NCI-H460 (cell line): ENCODE results near the gene RAI14. TPM values are rescaled to one million over a fixed set of nuclear protein-coding genes. Genes with fewer than 3 reads are reported as not detected.

Experiments used
- DNase-seq: peaks from one replicate; pipeline ENCODE4 v3.0.0-alpha.2; 2016; ENCODE audit warnings: low read depth; ENCODE audit errors: extremely low read depth
- total RNA-seq: library from RNA; depleted of rRNA; stranded (reverse); fragments of >200 nt; shearing (Covaris generic); gene quantifications from 2 replicates; pipeline ENCODE4 v1.2.3, GENCODE V29; 2014

RAI14 gene
- total RNA-seq, 1 experiment from 2014 or later, result 15.9 TPM

- DNase-seq, result no peak
Measured at GRCh38 chr5:34639852-34640626, 16.1 kb upstream of the RAI14 start.

GRCh38 chr5:34648039-34648839, 7.9 kb upstream of the RAI14 start:
- no peak for DNase-seq

- DNase-seq, result no peak
Measured at GRCh38 chr5:34648840-34649158, 7.3 kb upstream of the RAI14 start.

GRCh38 chr5:34651791-34652190, 4.3 kb upstream of the RAI14 start:
- DNase-seq, result no peak

GRCh38 chr5:34652466-34652865, 3.7 kb upstream of the RAI14 start:
- no peak for DNase-seq

GRCh38 chr5:34652914-34653313, 3.2 kb upstream of the RAI14 start:
- DNase-seq, result no peak

- DNase-seq, result no peak
Measured at GRCh38 chr5:34653708-34654107, 2.4 kb upstream of the RAI14 start.

- no peak for DNase-seq
Measured at GRCh38 chr5:34655354-34655991, 655 bp upstream of the RAI14 start.

GRCh38 chr5:34656700-34657273, 659 bp downstream of the RAI14 start:
- no peak for DNase-seq

GRCh38 chr5:34657274-34657921, 1.3 kb downstream of the RAI14 start:
- DNase-seq, result no peak

- no peak for DNase-seq
Measured at GRCh38 chr5:34657988-34658387, 1.9 kb downstream of the RAI14 start.

GRCh38 chr5:34659168-34659567, 3.0 kb downstream of the RAI14 start:
- DNase-seq, result no peak

GRCh38 chr5:34660444-34660843, 4.3 kb downstream of the RAI14 start:
- DNase-seq, result no peak

GRCh38 chr5:34663771-34664496, 7.8 kb downstream of the RAI14 start:
- no peak for DNase-seq

GRCh38 chr5:34666392-34667080, 10.4 kb downstream of the RAI14 start:
- no peak for DNase-seq

- no peak for DNase-seq
Measured at GRCh38 chr5:34667705-34668104, 11.6 kb downstream of the RAI14 start.

GRCh38 chr5:34669931-34670516, 13.9 kb downstream of the RAI14 start:
- DNase-seq, result no peak

- no peak for DNase-seq
Measured at GRCh38 chr5:34672196-34672595, 16.1 kb downstream of the RAI14 start.

- no peak for DNase-seq
Measured at GRCh38 chr5:34673463-34674125, 17.5 kb downstream of the RAI14 start.
